HG03060 (cell line): ENCODE measurements around the gene FANCI.

Experiments
- ATAC-seq: cut with Tn5 transposase; IDR thresholded peaks from one replicate; pipeline ENCODE4 v1.9.1; 2021; ENCODE audit warnings: low read depth, moderate number of reproducible peaks; ENCODE audit not compliant: unreplicated experiment

The FANCI gene

GRCh38 chr15:89330119-89330518 is 86.3 kb downstream of the FANCI start:
- no peak for ATAC-seq

- ATAC-seq = no peak
Measured at GRCh38 chr15:89330881-89331595, 87.3 kb downstream of the FANCI start.

GRCh38 chr15:89332446-89332845 is 88.7 kb downstream of the FANCI start:
- no peak for ATAC-seq

GRCh38 chr15:89333011-89333860 is 89.5 kb downstream of the FANCI start:
- no peak for ATAC-seq

- peak; percentile 0 for ATAC-seq
Measured at GRCh38 chr15:89333959-89334509, 90.3 kb downstream of the FANCI start.

GRCh38 chr15:89334510-89335297 is 90.9 kb downstream of the FANCI start, which contains the start of gene POLG:
Gene POLG (minus strand): TSS chr15:89334824. CDS start chr15:89333754, 1,070 bp downstream.
- peak; percentile 77 for ATAC-seq

- ATAC-seq = no peak
Measured at GRCh38 chr15:89335298-89336041, 91.7 kb downstream of the FANCI start.

- no peak for ATAC-seq
Measured at GRCh38 chr15:89338036-89338435, 94.3 kb downstream of the FANCI start.

GRCh38 chr15:89340573-89340972 is 96.8 kb downstream of the FANCI start:
- no peak for ATAC-seq

GRCh38 chr15:89341316-89342005 is 97.7 kb downstream of the FANCI start:
- ATAC-seq = no peak

GRCh38 chr15:89342840-89343239 is 99.1 kb downstream of the FANCI start:
- ATAC-seq = no peak

- ATAC-seq = no peak
Measured at GRCh38 chr15:89345248-89345647, 101.5 kb downstream of the FANCI start.

- no peak for ATAC-seq
Measured at GRCh38 chr15:89346516-89347231, 102.9 kb downstream of the FANCI start.

- no peak for ATAC-seq
Measured at GRCh38 chr15:89349206-89349558, 105.4 kb downstream of the FANCI start.

GRCh38 chr15:89352476-89352875 is 108.7 kb downstream of the FANCI start:
- ATAC-seq = no peak

GRCh38 chr15:89353991-89354390 is 110.2 kb downstream of the FANCI start:
- no peak for ATAC-seq

- no peak for ATAC-seq
Measured at GRCh38 chr15:89356634-89357298, 113.0 kb downstream of the FANCI start.

- no peak for ATAC-seq
Measured at GRCh38 chr15:89358435-89358754, 114.6 kb downstream of the FANCI start.
